Inflammatory macrophage (primary cell): Measurements from ENCODE around the gene CCDC7.
"Not testable (repeated sequence)": the region's sequence is repeated elsewhere in the genome, so short reads cannot be mapped to it uniquely, and the experiment has no call there.

Source experiments
- DNase-seq, 2 donors: peaks; one replicate each; pipeline ENCODE4 v3.0.0-alpha.2; 2020 to 2022

CCDC7 gene

GRCh38 chr10:32890444-32890843 lies 444.5 kb downstream of the CCDC7 start:
- no peak for DNase-seq

GRCh38 chr10:32891261-32891660 lies 445.3 kb downstream of the CCDC7 start:
- DNase-seq = no peak

- DNase-seq = no peak
Observed at GRCh38 chr10:32893434-32893833, 447.5 kb downstream of the CCDC7 start.

GRCh38 chr10:32893916-32894664 lies 448.1 kb downstream of the CCDC7 start:
- DNase-seq = no peak

- not testable (repeated sequence) for DNase-seq
Observed at GRCh38 chr10:32895200-32895968, 449.4 kb downstream of the CCDC7 start.

GRCh38 chr10:32901815-32902214 lies 455.9 kb downstream of the CCDC7 start:
- no peak for DNase-seq

GRCh38 chr10:32905466-32905865 lies 459.5 kb downstream of the CCDC7 start:
- DNase-seq = no peak

- no peak for DNase-seq
Observed at GRCh38 chr10:32906595-32906994, 460.7 kb downstream of the CCDC7 start.

GRCh38 chr10:32909456-32909855 lies 463.5 kb downstream of the CCDC7 start:
- no peak for DNase-seq

- DNase-seq = not testable (repeated sequence)
Observed at GRCh38 chr10:32909970-32910369, 464.0 kb downstream of the CCDC7 start.

GRCh38 chr10:32911285-32912016 lies 465.5 kb downstream of the CCDC7 start:
- DNase-seq = peak in 1 of 2 donors; percentile 30

- DNase-seq = not testable (repeated sequence)
Observed at GRCh38 chr10:32917817-32918216, 471.9 kb downstream of the CCDC7 start.

GRCh38 chr10:32922170-32922569 lies 476.2 kb downstream of the CCDC7 start:
- no peak for DNase-seq

GRCh38 chr10:32923134-32923533 lies 477.2 kb downstream of the CCDC7 start:
- DNase-seq = no peak

GRCh38 chr10:32923849-32924248 lies 477.9 kb downstream of the CCDC7 start:
- no peak for DNase-seq
